Erythroblast (primary cell): Measurements from ENCODE around the gene AKAP6.

Experiments
- GATA1 ChIP-seq: IDR thresholded peaks from 2 replicates; pipeline ENCODE4 v1.6.1; 2011; ENCODE audit warnings: low read depth, mild to moderate bottlenecking, control low read depth, low read length, moderate library complexity
- POLR2A ChIP-seq: IDR thresholded peaks from 2 replicates; pipeline ENCODE4 v1.6.1; 2011; ENCODE audit warnings: mild to moderate bottlenecking, low read length

GRCh38 chr14:32319368-32320049, 9.6 kb upstream of the AKAP6 start:
- no peak for TF ChIP-seq POLR2A
- no peak for TF ChIP-seq GATA1
